ENCODE data around the gene TBC1D9.

- TF ChIP-seq KDM1A (IDR thresholded peaks at IDR 0.05; ENCODE audit: low read depth) (no peak), CTCF (IDR thresholded peaks at IDR 0.05) (peak; percentile 26; the same call in 2 of the 3 replicates), JUNB (IDR thresholded peaks at IDR 0.05) (no peak), REST (IDR thresholded peaks at IDR 0.05) (no peak), RFX5 (IDR thresholded peaks at IDR 0.05) (no peak), FOSL2 (IDR thresholded peaks at IDR 0.05) (no peak), FOSL2 (CRISPR knock-in tag; IDR thresholded peaks at IDR 0.05) (no peak; the same call in 1 of the 2 replicates), RCOR1 (IDR thresholded peaks at IDR 0.05; ENCODE audit: low read depth, low read length) (no peak), SREBF2 (IDR thresholded peaks at IDR 0.05) (no peak), RAD21 (conservative IDR thresholded peaks at IDR 0.05 in 1 of 2, IDR thresholded peaks at IDR 0.05 in 1 of 2) (peak in 1 of 2 experiments; percentile 15; a peak in 1 of 5 replicates), TP53 (CRISPR knock-in tag; IDR thresholded peaks at IDR 0.05) (no peak), POLR2AphosphoS2 (conservative IDR thresholded peaks at IDR 0.05; ENCODE audit: low read length) (no peak), GATA3 (IDR thresholded peaks at IDR 0.05; ENCODE audit: borderline replicate concordance) (no peak), POLR2A (IDR thresholded peaks at IDR 0.05; ENCODE audit: low read length) (peak; percentile 51; the same call in 1 of the 2 replicates)
Measured at GRCh38 chr4:140756319-140757231, at the start of gene TBC1D9.
